Activated gamma-delta T cell (primary cell): ENCODE data around the gene QSOX1.

ENCODE experiments used
- DNase-seq: peaks from one replicate; lab custom pipeline; 2025; lab: John Stamatoyannopoulos, UW

QSOX1 gene

GRCh38 chr1:180252638-180253536 lies 98.2 kb downstream of the QSOX1 start:
- DNase-seq = no peak
